Activated CD8-positive, alpha-beta memory T cell treated with anti-CD3 and anti-CD28 coated beads for 24 hours (primary cell): ENCODE measurements around the gene TRRAP.
"Not testable (repeated sequence)": the region's sequence is repeated elsewhere in the genome, so short reads cannot be mapped to it uniquely, and the experiment has no call there.

Experiments
- DNase-seq: peaks from one replicate; pipeline ENCODE4 v3.0.0-alpha.2; 2020

TRRAP gene

DNA sequence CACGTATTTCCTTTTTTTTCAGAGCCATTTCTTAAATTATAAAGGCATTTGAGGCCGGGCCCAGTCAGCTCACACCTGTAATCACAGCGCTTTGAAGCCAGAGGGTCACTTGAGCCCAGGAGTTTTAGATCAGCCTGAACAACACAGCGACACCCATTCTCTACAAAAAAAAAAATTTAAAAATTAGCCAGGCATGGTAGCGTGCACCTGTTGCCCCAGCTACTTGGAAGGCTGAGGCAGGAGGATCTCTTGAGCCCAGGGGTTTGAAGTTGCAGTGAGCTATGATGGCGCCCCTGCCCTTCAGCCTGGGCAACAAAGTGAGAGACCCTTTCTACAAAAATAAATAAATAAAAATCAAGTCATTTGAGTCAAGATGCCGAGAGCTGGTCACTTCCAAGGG is 11.6 kb upstream of the TRRAP start:
- DNase-seq, result no peak

DNA sequence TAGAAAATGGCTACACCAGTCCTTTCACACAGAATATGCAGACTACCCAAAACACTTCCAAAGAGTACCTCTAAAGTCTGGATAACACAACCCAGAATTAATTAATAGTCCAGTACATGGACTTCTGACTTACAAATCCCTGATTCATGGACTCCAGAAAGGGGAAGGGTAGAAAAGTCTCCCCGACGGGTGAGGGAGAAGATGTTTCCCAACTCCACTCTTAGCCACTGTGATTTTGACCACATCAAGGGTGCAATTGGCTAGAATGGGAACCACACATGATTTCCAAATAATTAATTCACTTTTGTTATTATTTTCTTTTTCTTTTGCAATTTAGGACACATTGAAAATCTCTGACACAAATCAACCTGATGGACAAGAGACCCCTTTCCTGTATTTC is 9.9 kb upstream of the TRRAP start:
- no peak for DNase-seq

DNA sequence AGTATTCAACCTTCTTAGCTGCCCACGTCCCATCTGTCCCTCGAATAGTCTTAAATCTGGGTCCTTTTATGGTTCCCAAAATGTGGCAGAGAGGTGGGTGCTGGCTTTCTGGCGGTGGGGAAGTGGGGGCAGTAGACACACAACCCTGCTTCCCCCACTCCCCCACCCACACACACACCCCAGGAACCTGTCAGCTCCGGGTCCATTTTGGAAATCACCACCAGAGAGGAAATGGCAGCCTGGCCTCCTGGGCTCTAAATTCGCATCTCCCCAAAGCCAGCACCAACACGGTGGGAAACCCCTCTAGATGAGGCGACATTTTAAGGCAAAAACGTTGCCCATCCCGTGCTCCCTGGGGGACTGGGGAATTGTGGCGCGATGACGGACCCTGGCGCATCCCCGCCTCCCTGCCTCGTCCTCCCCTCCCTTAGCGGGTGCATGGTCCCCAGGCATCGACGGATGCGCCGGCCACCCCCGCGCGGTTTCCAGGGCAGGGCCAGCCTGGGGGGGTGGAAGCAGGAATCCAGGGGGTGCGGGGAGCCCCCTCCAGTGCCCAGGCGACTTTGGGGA is 9.2 kb upstream of the TRRAP start:
- DNase-seq, result no peak

DNA sequence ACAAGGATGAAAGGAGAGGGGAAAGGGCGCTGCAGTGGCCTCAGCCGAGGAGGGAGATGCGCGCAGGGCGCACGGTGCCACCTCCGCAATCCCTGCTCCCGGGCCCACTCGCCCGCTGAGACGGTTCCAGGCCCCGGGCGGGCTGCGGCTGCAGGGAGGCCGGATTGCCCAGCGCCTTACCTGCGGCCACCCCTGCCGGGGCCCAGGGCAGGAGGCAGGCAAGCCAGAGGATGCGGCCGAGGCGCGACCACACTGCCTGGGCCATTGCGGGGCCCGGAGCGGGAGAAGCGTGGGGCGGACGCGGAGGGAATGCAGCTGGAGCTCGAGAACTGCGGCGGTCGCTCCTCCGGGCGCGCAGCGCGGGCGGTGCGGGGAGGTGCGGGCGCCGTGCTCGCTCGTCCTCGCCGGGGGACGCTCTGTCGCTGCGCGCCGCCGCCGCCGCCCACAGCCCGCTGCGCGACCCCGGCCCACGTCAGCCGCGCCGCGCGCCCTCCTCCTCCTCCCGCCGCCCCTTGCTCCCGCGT is 8.7 kb upstream of the TRRAP start, which contains the start of gene TMEM130:
TSS of gene TMEM130 (minus strand) at position 418 of the 524 bp plus-strand sequence. CDS start at position 265, 153 bp downstream.
- peak; percentile 60 for DNase-seq

DNA sequence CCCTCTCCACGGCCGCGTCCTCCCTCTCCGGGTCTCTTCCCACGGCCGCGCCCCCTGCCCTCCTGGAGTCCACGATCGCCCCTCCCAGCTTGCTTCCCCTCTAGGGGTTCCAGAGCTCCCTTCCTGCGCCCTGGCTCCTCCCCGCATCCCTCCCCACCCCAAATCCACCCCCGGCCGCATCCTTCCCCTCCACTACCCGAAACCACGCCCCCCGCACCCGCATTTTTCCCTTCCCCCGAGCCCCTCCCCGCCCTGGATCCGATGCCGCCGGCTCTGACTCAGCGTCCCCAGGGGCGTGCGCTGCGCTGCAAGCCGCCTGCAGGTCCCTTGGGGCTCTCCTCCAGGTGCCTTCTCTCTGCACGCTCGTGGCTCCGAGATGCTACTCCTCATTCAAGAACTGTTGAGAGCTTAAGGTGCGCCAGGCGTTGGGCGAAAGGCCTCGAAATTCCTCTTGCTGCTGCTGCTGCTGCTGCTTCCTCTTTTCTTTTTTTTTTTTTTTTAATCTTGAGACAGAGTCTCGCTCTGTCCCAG is 8.1 kb upstream of the TRRAP start:
- peak; percentile 83 for DNase-seq

DNA sequence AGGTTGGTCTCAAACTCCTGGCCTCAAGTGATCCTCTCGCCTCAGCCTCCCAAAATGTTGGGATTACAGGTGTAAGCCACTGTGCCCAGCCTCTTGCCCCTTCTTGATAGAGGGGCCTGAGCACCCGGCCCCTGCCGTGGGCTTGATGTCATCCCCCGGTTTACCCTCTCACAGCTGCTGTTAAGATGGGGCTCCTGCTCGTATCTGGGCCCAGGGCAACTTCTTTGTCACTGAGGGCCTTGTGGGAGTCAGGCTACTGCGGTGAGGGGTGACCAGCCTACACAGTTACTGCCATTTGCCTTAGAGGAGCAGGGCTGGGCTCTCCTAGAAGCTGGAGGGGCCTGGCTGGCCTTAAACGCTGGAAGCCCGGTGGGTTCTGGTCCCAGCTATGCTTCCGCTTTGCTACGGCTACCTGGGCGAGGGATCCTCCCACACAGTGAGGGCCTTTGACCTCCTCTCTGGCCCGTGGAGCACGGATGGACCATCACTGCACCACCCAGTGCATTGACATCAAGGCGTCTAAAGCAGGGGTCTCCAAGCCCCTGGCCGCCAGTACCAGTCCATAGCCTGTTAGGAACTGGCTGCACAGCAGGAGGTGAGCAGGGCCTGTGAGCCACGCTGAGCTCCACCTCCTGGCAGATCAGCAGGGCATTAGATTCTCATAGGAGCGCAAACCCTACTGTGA is 7.4 kb upstream of the TRRAP start:
- DNase-seq, result no peak

DNA sequence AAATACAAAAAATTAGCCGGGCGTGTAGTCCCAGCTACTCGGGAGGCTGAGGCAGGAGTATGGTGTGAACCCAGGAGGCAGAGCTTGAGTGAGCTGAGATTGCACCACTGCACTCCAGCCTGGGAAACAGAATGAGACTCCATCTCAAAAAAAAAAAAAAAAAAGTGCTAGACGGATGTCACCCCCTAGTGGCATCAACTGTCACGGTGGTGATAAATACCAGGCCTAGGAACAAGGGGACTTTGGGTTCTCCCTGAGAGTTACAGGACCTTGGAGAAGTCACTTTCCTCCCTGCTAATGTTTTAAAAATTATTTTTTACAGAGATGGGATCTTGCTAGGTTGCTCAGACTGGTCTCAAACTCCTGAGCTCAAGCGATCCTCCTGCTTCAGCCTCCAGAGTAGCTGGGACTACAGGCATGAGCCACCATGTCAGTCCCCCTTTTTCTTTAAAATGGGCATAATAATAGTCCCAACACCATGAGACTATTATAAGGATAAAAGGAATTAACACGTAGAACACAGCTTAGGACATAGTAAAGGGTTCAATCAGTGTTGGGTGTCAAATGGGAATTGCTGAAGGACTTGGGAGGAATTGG is 5.9 kb upstream of the TRRAP start:
- no peak for DNase-seq

DNA sequence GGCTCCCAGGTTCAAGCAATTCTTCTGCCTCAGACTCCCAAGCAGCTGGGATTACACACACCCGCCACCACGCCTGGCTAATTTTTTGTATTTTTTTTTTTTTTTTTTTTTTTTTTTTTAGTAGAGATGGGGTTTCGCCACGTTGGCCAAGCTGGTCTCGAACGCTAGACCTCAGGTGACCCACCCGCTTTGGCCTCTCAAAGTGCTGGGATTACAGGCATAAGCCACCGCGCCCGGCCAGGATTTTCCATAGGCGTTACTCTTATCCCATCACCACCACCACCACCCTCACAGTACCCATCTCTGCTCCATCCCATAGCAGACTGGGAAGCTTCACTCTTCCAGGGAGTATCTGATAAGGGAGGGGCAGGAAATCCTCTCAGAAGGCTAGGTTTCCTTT is 4.7 kb upstream of the TRRAP start:
- DNase-seq, result not testable (repeated sequence)

DNA sequence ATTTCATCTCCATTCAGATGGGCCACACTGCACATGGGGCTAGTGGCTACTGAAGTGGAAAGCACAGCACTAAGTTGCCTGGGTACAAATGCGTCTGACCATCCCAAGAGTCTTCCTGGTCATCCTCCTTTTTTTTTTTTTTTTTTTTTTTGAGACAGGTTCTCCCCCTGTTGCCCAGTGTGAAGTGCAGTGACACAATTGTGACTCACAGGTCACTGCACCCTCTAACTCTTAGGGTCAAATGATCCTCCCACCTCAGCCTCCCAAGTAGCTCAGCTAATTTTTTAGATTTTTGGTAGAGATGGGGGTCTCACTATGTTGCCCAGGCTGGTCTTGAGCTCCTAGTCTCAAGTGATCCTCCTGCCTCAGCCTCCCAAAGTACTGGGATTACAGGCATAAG is 3.4 kb upstream of the TRRAP start:
- no peak for DNase-seq

DNA sequence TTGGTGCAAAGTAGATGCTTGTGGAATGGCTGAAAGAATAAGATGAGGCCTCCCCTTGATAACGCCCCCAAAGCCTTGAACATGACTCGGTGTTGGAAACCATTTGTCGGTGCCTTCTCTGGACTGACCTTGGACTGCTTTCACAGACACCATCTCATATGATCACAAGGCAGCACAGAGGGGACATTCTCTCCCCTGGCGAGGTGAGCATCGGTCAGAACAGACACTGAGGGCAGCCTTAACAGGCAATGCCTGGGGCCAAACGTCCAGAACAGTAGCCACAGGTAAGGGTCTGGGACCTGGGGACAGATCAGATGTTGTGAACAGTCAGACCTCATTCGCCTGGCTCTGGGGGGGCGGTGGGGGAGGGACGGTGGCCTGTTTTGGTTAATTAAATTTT is 2.8 kb upstream of the TRRAP start:
- DNase-seq, result no peak

DNA sequence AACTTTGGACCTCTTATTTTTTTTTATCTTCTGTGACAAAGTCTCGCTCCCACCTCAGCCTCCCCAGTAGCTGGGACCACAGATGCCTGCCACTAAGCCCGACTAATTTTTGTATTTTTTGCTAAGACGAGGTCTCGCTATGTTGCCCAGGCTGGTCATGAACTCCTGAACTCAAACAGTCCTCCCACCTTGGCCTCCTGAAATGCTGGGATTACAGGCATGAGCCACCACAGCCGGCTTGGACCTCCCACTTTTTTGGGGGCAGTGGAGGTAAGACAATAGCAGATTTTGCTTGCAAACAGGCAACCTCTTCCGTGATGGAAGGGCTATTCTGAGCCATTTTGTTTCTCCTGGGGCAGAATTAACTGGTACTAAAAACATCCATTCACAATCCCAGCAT is 1.2 kb upstream of the TRRAP start:
- DNase-seq, result no peak

DNA sequence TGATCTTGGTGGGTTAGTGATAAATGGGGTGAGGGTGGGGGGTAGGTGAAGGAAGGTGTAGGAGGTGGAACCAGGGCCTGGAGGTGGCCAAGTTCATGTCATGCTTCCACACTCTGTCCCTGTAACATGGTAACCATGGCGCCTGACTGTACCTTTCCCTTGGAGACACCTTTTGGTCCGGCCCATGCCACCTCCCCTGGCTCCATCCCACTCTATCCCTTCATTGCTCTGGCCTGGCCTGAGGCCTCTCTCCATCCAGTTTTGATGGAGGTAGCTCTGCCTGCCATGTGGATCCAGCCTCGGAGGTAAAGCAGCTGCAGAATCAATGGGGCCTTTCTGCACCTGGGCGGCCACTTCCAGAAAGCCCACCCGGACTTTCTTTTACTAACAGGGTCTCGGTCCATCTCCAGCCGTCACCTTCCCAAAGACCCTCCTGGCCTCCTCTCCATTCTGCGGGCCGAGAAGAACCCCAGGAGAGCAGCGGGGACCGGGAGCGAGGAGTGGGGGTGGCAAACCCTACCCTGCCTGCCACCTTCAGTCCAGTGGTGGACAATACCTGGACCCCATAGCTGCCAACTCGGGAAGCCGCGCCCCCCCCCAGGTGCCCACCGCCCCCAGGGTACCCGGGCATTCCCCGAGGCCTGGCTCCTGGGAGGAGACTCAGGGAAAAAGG is 504 bp upstream of the TRRAP start:
- DNase-seq, result no peak

DNA sequence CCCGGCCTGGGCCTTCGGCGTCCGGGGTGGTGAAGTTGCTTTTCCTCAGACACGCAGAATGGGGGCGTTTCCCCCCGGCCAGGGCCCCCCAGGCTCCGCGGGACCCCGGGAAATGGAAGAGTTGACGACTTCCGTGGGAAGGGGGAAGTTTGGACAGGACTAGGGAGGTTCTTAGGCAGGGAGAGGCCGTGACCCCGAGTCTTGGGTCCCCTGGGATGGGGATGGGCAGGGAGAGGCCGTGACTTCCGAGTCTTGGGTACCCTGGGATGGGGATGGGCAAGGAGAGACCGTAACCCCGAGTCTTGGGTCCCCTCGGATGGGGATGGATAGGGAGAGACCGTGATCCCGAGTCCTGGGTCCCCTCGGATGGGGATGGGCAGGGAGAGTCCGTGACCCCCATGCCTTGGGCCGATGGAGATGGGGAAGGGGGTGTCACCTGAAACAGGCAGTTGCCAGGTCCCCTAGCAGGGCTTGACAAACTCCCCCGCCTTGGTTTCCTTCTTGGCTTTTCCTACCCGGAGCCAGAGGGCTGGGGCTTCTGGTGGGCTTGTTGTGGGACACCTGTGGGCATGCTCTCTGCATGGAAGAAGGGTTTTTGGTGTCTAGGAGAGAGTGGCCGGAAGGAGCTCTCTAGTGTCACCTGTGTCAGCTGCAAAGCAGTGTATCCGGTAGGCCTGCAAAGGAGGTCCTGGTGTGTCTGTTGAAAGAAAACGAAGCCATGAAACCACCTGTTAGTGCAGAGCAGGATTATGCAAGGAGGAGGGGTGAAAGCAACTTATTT is 1.1 kb downstream of the TRRAP start:
- DNase-seq, result peak; percentile 81

DNA sequence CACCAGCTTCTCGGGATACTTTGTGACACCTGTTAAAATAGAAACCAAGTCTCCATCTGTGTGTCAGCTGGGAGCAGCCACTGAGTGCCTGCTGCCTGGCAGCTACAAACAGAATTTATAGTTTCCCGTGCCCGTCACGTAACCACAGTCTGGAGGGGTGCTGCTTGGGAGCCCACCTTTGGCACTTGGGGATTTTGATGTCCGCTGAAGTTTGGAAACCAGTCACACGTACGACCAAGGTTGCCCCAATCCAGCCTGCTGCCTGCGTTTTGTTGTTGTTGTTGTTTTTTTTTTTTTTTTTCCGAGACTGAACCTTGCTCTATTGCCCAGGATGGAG is 1.6 kb downstream of the TRRAP start:
- DNase-seq, result no peak

DNA sequence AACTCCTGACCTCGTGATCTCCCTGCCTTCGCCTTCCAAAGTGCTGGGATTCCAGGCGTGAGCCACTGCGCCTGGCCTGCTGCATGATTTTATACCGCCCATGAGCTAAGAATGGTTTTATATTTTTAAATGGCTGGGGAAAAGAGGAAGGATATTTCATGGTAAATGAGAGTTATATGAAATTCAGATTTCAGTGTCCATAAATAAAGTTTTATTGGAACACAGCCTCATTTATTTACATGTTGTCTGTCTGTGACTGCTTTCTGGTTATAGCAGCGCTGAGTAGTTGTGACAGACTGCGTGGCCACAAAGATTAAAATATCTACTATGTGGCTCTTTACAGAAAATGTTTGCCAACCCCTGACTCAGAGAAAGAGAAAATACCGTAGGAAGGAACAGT is 2.2 kb downstream of the TRRAP start:
- DNase-seq, result no peak

DNA sequence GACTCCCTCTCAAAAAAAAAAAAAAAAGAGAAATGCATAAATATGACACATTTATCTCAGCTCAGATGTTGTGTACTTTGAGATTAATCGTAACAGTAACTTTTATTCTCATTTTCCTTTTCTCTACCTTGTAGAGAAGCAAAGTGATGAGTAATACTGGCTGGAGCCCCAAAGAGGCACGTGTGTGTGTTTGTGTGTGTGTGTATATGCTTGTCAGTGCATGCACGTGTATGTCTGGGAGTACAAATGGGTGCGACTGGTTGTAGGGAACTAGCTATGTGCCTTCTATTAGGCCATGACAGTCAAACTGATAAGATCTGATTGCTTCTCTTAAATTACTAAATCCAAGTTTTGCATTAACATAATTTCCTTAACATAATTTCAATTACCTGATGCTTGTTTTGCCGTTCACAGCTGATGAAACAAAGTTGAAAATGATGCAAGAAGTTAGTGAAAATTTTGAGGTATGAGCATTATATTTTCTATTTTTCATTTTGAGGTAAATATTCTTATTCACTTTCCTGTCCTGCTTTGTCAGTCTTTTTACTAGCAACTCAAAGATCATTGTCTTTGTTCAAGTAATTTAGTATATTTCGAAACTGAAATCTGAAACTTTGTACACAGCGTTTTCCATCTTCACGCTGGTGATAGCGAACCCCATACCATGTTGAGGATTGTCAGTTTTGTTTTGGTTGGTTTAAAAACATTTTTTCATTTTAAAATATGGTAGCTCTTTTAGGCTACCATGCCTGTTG is 3.4 kb downstream of the TRRAP start:
- no peak for DNase-seq

DNA sequence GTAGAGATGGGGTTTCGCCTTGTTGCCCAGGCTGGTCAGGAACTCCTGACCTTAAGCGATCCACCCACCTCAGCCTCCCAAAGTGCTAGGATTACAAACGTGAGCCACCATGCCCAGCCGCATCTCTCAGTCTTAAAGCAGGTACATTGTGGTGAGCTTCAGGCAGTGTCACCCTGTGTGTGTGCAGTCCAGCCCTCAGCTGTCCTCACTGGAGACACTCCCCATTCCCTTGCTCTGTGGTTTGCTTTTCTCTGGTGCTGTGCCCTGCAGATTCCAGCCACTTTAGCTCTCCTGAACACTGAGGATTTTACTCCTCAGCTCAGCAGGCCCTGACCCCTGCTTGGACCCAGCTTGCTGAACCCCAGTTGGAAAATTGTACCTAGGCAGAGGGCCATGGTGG is 6.1 kb downstream of the TRRAP start:
- no peak for DNase-seq

DNA sequence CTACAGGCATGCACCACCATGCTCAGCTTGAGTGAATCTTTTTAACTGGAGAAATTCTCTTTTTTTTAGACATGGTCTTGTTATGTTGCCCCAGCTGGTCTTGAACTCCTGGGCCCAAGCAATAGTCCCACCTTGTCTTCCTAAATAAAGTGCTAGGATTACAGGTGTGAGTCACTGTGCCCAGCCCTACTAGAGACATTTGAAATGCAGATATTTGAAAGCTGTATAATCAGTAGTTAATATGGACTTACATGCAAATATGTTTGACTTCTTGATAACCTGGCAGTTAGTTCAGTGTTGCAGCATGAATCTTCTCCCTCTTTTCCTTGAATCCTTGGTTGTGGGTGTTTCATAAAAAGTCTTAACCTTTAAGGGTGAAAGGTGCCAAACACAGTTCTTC is 8.7 kb downstream of the TRRAP start:
- no peak for DNase-seq

DNA sequence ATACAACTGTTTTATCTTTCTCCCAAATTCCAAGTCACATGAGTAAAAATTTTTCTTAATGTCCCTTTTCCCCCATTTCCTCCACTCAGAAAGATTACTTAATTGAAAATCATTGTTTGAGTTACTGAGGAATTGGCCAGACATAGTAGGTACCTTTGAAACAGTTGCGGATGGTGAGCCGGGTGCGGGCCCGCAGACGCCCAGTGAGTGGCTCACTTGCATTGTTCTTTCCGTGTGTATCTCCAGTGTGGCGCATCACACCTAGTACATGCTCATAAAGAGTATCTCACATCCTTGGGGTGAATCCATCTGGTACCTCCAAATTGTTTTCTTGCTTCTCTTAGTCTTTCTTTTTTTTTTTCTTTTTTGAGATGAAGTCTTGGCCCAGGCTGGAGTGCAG is 14.3 kb downstream of the TRRAP start:
- no peak for DNase-seq

DNA sequence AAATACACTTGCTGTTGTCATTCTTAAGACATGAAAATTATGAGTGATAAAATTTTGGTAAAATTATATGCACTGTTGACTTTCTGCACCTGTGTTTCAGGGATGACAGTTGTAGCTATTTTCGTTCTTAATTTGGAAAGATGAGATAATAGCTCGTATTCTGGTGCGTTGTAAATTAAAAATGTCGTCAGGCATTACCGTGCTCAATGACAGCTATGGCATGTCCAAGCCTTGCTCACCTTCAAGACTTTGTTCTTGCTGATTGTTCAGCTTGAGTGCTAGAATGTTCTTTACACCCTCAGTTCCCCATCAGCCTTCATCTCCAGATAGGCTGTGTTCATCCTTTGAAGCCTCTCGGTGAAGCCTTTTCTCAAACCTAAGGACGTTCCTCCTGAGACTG is 21.5 kb downstream of the TRRAP start:
- DNase-seq, result no peak

DNA sequence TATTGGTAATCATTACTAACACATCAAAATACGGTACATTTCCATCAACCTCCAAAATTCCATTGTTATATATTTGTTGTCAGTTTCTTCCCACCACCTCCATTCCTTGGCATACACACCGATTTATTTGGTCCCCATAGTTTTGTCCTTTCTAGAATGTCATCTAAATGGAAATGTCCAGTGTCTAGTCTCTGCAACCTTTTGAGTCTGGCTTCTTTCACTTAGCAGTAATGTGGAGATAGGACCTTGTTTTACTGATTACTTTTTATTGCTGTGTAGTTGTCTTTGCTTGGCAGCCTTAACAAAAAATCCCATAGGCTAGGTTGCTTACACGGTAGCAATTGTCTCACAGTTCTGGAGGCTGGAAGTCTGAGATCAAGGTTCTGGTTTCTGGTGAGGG is 22.5 kb downstream of the TRRAP start:
- DNase-seq, result no peak

DNA sequence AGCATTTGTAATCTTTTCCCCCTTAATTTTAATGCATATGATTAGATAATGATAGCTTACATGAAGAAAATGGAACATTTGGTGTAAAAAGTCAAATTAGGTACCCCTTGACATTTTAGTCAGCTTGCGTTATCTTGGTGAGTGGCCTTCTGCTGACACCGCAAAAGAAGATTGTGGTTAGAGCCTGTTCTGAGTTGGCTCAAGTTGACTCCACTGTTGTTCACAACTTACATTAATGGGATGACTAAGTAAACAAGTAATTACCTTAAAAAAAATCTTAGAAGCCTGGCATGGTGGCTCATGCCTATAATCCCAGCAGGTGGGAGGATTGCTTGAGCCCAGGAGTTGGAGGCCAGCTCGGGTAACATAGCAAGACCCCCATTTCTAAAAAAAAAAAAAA is 24.2 kb downstream of the TRRAP start:
- no peak for DNase-seq
